Measurements from ENCODE around the gene POLR1E.

The POLR1E gene, protein sequence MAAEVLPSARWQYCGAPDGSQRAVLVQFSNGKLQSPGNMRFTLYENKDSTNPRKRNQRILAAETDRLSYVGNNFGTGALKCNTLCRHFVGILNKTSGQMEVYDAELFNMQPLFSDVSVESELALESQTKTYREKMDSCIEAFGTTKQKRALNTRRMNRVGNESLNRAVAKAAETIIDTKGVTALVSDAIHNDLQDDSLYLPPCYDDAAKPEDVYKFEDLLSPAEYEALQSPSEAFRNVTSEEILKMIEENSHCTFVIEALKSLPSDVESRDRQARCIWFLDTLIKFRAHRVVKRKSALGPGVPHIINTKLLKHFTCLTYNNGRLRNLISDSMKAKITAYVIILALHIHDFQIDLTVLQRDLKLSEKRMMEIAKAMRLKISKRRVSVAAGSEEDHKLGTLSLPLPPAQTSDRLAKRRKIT

GRCh38 chr9:37485389-37486255 lies at the start of gene POLR1E:
Gene POLR1E, plus strand, starts transcription at chr9:37485948. Its CDS starts 100 bp downstream, at chr9:37486048.
- Mint-ChIP-seq H3K36me3 (peaks cover 4% of the 10 kb centered on the region), H3K27me3 (peaks cover 5% of the 10 kb centered on the region), H3K4me3 (peak within 1 kb of the TSS; percentile 96), H3K27ac (peak within 1 kb of the TSS; percentile 92), H3K9me3 (no peaks in the 10 kb centered on the region), H3K4me1 (peaks cover 26% of the 10 kb centered on the region)
- DNase-seq (ENCODE audit: low spot score in 2 of 2) (peak; percentile 97), ATAC-seq (ENCODE audit: low read depth) (peak; percentile 97)

- no peaks in the 10 kb centered on the region for H3K27me3 Mint-ChIP-seq
- peaks cover 16% of the 10 kb centered on the region for H3K36me3 Mint-ChIP-seq
- no peak overlapping the region for H3K27ac Mint-ChIP-seq
- no peak overlapping the region for H3K4me3 Mint-ChIP-seq
- no peaks in the 10 kb centered on the region for H3K9me3 Mint-ChIP-seq
- ATAC-seq (ENCODE audit: low read depth) (no peak), DNase-seq (ENCODE audit: low spot score in 2 of 2) (no peak)
- H3K4me1 Mint-ChIP-seq: peaks cover 14% of the 10 kb centered on the region
Observed at GRCh38 chr9:37436540-37436939, 49.2 kb upstream of the POLR1E start.

GRCh38 chr9:37437010-37437409 lies 48.7 kb upstream of the POLR1E start:
- H3K4me3 Mint-ChIP-seq: no peak overlapping the region
- ATAC-seq (ENCODE audit: low read depth) (no peak), DNase-seq (ENCODE audit: low spot score in 2 of 2) (no peak)
- peaks cover 20% of the 10 kb centered on the region for H3K36me3 Mint-ChIP-seq
- peaks cover 11% of the 10 kb centered on the region for H3K4me1 Mint-ChIP-seq
- no peaks in the 10 kb centered on the region for H3K9me3 Mint-ChIP-seq
- no peak overlapping the region for H3K27ac Mint-ChIP-seq
- no peaks in the 10 kb centered on the region for H3K27me3 Mint-ChIP-seq

DNA sequence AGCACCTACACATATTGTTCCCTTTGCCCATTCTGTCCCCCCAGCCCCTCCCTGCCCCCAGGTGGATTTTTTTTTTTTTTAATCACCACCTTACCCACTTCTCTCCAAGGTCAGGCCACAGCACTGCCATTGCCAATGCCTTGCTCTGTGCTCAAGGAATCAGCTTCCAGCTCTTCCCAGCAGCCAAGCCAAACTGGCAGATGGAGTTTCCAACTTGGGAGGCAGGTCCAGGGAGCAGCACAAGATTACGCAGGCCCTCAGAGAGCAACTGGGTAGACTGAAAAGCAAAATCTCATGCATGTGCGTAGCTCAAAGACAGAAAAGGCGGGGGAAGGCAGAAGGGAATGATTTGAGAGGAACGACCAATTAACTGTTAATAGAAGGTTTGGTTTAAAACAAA lies 48.1 kb upstream of the POLR1E start:
- H3K4me1 Mint-ChIP-seq: peaks cover 8% of the 10 kb centered on the region
- no peaks in the 10 kb centered on the region for H3K9me3 Mint-ChIP-seq
- H3K4me3 Mint-ChIP-seq: no peak overlapping the region
- H3K36me3 Mint-ChIP-seq: peaks cover 23% of the 10 kb centered on the region
- no peak overlapping the region for H3K27ac Mint-ChIP-seq
- DNase-seq (ENCODE audit: low spot score in 2 of 2) (no peak), ATAC-seq (ENCODE audit: low read depth) (no peak)
- H3K27me3 Mint-ChIP-seq: no peaks in the 10 kb centered on the region

DNA sequence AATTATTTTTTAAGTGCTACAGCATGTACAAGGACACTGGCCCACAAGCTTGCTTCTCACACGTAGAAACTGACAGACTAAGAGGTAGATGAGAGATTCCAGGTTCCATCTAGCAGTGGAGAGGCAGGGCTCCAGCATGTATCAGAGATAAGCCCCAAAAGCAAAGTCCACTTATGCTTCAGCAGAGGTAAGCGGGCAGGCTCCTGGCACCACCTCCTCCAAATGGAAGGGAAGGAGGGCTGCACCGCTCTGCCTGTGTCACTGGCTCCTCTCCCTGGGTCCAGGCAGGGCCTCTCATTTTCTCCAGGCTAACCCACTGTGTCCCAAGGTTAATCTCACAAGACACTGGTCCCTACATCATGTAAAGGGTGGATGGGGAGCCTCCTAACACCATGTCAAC lies 47.4 kb upstream of the POLR1E start:
- peaks cover 23% of the 10 kb centered on the region for H3K36me3 Mint-ChIP-seq
- no peak for ATAC-seq (ENCODE audit: low read depth)
- H3K4me3 Mint-ChIP-seq: no peak overlapping the region
- H3K4me1 Mint-ChIP-seq: peaks cover 4% of the 10 kb centered on the region
- H3K9me3 Mint-ChIP-seq: no peaks in the 10 kb centered on the region
- no peak for DNase-seq (ENCODE audit: low spot score in 2 of 2)
- H3K27ac Mint-ChIP-seq: no peak overlapping the region
- H3K27me3 Mint-ChIP-seq: no peaks in the 10 kb centered on the region

DNA sequence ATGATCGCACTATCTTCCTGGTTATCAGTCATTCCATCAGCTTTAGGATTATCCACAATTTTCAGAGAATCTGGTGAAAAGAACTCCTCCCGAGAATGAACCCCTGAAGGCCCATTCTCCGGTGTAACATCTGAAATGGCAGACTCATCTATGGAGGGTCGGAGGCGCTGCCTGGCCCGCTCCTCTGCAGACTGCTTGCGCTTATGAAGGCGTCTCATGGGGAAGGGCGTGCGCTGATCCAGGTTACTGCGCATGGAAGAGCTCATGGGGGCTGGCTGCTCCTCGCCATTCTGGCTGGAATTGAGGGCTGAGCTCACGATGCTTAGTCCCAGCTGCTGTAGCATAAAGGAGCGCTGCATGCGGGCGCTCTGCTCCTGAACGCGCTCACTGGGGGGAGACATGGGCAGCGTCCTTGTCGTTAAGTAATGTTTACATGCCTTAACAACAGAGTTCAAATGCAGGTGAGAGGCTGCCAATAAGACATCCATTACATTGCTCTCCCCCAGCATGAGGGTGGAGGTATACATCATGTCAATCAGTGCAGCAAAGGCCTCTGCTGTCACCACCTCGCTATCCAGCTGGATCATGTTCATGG lies 43.9 kb upstream of the POLR1E start:
- Mint-ChIP-seq H3K4me1 (peaks cover 11% of the 10 kb centered on the region), H3K36me3 (peaks cover 22% of the 10 kb centered on the region), H3K27ac (no peak overlapping the region), H3K9me3 (no peaks in the 10 kb centered on the region), H3K27me3 (no peaks in the 10 kb centered on the region), H3K4me3 (no peak overlapping the region)
- ATAC-seq (ENCODE audit: low read depth) (no peak), DNase-seq (ENCODE audit: low spot score in 2 of 2) (no peak)

- no peak overlapping the region for H3K27ac Mint-ChIP-seq
- no peak for ATAC-seq (ENCODE audit: low read depth)
- peaks cover 19% of the 10 kb centered on the region for H3K36me3 Mint-ChIP-seq
- no peaks in the 10 kb centered on the region for H3K9me3 Mint-ChIP-seq
- no peaks in the 10 kb centered on the region for H3K27me3 Mint-ChIP-seq
- peaks cover 11% of the 10 kb centered on the region for H3K4me1 Mint-ChIP-seq
- no peak for DNase-seq (ENCODE audit: low spot score in 2 of 2)
- no peak overlapping the region for H3K4me3 Mint-ChIP-seq
Observed at GRCh38 chr9:37442556-37442955, 43.2 kb upstream of the POLR1E start.

DNA sequence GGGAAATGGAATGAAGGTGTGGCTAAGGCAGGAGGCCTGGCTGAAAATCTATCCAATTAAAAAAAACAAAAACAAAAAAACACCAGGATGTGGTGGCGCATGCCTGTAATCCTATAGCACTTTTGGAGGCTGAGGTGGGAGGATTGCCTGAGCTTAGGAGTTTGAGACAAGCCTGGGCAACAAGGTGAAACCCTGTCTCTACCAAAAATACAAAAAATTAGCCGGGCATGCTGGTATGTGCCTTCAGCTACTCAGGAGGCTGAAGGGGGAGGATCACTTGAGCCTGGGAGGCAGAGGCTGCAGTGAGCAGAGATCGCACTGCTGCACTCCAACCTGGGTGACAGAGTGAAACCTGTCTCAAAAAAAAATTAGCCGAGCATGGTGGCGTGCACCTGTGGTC lies 42.2 kb upstream of the POLR1E start:
- H3K4me3 Mint-ChIP-seq: no peak overlapping the region
- no peak overlapping the region for H3K27ac Mint-ChIP-seq
- no peaks in the 10 kb centered on the region for H3K9me3 Mint-ChIP-seq
- peaks cover 16% of the 10 kb centered on the region for H3K36me3 Mint-ChIP-seq
- DNase-seq (ENCODE audit: low spot score in 2 of 2): no peak
- no peak for ATAC-seq (ENCODE audit: low read depth)
- H3K27me3 Mint-ChIP-seq: no peaks in the 10 kb centered on the region
- H3K4me1 Mint-ChIP-seq: peaks cover 14% of the 10 kb centered on the region

DNA sequence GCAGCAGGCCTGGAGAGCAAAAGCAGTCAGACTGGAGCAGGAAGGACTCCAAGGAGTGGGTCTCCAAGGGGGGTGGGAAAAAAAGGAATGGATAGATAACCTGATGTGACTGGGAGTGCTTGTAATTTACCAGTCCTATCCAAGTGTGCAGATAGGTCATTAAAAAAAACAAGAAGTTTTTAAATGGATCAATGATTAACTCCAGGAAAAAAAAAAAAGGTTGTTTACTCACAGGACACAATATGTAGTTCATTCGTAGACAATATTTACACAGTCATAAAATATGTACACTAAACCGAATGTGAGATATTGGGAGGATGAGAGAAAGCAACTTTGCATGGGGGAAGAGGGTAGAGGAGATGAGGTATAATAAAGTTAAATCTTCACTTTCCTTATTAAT lies 40.9 kb upstream of the POLR1E start:
- Mint-ChIP-seq H3K4me3 (no peak overlapping the region), H3K9me3 (no peaks in the 10 kb centered on the region), H3K27me3 (no peaks in the 10 kb centered on the region), H3K27ac (no peak overlapping the region), H3K4me1 (peaks cover 14% of the 10 kb centered on the region), H3K36me3 (peaks cover 16% of the 10 kb centered on the region)
- no peak for ATAC-seq (ENCODE audit: low read depth)
- DNase-seq (ENCODE audit: low spot score in 2 of 2): no peak

DNA sequence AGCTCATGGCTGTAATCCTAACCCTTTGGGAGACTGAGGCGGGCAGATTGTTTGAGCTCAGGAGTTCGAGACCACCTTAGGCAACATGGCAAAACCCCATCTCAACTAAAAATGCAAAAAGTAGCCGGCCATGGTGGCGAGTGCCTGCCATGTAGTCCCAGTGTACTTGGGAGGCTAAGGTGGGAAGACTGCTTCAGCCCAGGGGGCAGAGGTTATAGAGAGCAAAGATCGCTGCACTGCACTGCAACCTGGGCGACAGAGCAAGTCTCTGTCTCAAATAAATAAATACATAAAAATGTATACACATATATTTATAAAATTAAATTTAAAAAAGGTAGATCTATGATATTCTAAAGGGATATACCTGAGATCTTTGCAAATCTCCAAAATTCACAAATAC lies 39.9 kb upstream of the POLR1E start:
- peaks cover 14% of the 10 kb centered on the region for H3K4me1 Mint-ChIP-seq
- H3K9me3 Mint-ChIP-seq: no peaks in the 10 kb centered on the region
- no peak for ATAC-seq (ENCODE audit: low read depth)
- DNase-seq (ENCODE audit: low spot score in 2 of 2): no peak
- no peak overlapping the region for H3K4me3 Mint-ChIP-seq
- H3K27ac Mint-ChIP-seq: no peak overlapping the region
- peaks cover 17% of the 10 kb centered on the region for H3K36me3 Mint-ChIP-seq
- H3K27me3 Mint-ChIP-seq: no peaks in the 10 kb centered on the region

GRCh38 chr9:37446401-37446800 lies 39.3 kb upstream of the POLR1E start:
- H3K36me3 Mint-ChIP-seq: peaks cover 16% of the 10 kb centered on the region
- ATAC-seq (ENCODE audit: low read depth) (no peak), DNase-seq (ENCODE audit: low spot score in 2 of 2) (no peak)
- no peaks in the 10 kb centered on the region for H3K27me3 Mint-ChIP-seq
- H3K27ac Mint-ChIP-seq: no peak overlapping the region
- no peaks in the 10 kb centered on the region for H3K9me3 Mint-ChIP-seq
- H3K4me1 Mint-ChIP-seq: peaks cover 12% of the 10 kb centered on the region
- H3K4me3 Mint-ChIP-seq: no peak overlapping the region

- Mint-ChIP-seq H3K4me3 (no peak overlapping the region), H3K27me3 (no peaks in the 10 kb centered on the region), H3K36me3 (peaks cover 12% of the 10 kb centered on the region), H3K9me3 (no peaks in the 10 kb centered on the region), H3K27ac (no peak overlapping the region), H3K4me1 (peaks cover 14% of the 10 kb centered on the region)
- no peak for DNase-seq (ENCODE audit: low spot score in 2 of 2)
- no peak for ATAC-seq (ENCODE audit: low read depth)
Observed at GRCh38 chr9:37447111-37447510, 38.6 kb upstream of the POLR1E start.

DNA sequence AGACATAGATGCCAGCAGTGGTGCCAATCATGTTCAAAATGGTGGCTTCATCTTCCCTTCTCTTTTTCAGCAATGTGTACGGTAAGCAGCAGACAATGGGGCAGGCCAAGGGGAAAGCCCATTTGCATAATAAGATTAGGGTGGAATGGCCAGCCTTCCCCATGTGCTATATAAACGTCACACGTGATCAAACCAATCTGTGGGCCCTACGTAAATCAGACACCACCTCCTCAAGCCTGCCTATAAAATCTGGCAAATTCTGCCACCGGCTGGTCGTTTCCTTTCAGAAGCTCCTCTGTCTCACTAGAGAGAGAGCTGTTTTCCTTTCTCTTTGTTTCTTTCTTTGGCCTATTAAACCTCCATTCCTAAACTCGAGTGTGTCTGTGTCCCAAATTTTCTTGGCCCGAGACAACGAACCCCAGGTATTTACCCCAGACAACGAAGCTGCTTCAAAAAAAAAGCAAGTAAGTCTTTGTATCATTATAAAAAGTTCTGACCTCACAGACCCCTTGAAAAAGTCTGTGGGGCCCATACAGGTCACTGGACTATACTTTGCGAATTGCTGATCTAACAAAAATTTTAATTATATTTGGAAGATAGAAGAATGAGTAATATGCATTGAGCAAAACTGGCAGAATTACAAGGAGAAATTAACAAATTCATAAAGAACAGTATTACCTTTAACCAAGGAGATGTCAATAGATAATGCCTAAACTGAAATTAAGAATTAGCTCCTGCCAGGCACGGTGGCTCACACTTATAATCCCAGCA lies 35.7 kb upstream of the POLR1E start:
- H3K27ac Mint-ChIP-seq: no peak overlapping the region
- ATAC-seq (ENCODE audit: low read depth): peak; percentile 19
- no peak overlapping the region for H3K4me3 Mint-ChIP-seq
- no peaks in the 10 kb centered on the region for H3K9me3 Mint-ChIP-seq
- peaks cover 7% of the 10 kb centered on the region for H3K36me3 Mint-ChIP-seq
- H3K4me1 Mint-ChIP-seq: peaks cover 28% of the 10 kb centered on the region
- no peak for DNase-seq (ENCODE audit: low spot score in 2 of 2)
- no peaks in the 10 kb centered on the region for H3K27me3 Mint-ChIP-seq
